Measurements from ENCODE around the gene CHKA. TPM values are rescaled to one million over a fixed set of nuclear protein-coding genes. Genes with fewer than 3 reads are reported as not detected.

CHKA gene
- total and polyA plus RNA-seq, 2 of the 4 experiments (the other 2 are of a cell fraction) = 4.5 to 8.4 TPM

DNA sequence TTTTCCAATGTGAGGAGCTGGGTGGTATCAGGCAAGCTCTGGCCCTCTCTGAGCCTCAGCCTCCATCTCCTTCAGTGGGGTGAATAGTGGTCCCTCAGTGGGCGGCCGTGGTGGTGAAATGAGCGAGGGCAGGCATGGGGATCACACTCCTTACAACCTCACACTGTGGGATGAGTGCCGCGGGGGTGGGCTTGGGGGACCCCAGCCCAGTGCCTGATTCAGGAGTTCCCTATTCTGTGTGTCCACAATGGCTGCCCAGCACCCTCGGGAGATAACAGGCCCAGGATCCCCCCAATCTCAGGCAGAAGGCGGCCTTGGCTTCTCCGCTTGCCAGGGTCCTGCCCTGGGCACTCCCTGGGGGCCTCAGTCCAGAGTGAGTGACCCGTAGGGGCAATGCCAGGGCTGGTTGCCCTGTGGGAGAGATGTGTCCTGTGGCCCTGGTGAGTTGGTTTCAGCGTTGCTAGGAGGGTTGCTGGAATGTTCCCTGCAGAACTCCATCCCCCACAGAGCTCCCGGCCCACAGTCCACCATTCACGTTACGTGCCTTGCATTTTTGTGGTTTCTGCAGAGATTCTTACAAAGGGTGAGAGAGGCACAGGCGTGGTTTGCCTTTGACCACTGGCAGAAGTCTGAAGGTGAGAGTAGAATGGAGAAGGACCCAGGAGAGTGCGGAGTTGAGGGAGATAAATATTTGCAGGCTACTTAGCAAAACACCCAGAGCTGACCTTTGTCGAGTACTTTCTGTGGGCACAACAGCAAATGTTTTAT lies 108.2 kb downstream of the CHKA start:
- H3K36me3 ChIP-seq (ENCODE audit: control insufficient read depth, insufficient read depth, low read length) = no peaks in the 10 kb centered on the region
- peaks cover 23 to 45% of the 10 kb centered on the region in 2 experiments; a peak in 3 of 4 replicates for H3K79me1 ChIP-seq (ENCODE audit: low read depth in 1 of 2, low read length in 2 of 2)
- ATAC-seq (ENCODE audit: low read depth) = peak; percentile 65
- peak overlapping the region; percentile 92 for H2BK5ac ChIP-seq (ENCODE audit: low read depth, low read length, poor library complexity, severe bottlenecking)
- no peaks in the 10 kb centered on the region for H4K20me1 ChIP-seq (ENCODE audit: insufficient read depth, low read length)
- H3K4ac ChIP-seq (ENCODE audit: low read depth, low read length) = peak overlapping the region; percentile 100
- H3K56ac ChIP-seq (ENCODE audit: extremely low read depth, insufficient read depth, low read length) = peak overlapping the region; percentile 85
- H3K4me2 ChIP-seq (ENCODE audit: low read depth, low read length) = peak overlapping the region; percentile 44
- H3K9ac ChIP-seq (ENCODE audit: low read depth, low read length) = peak overlapping the region; percentile 35
- peak overlapping the region; percentile 100 for H4K91ac ChIP-seq (ENCODE audit: insufficient read depth, low read depth, low read length)
- no TSS peak for BruUV-seq (replicated peaks)
- dilution Hi-C loops (cut with HindIII; ENCODE audit: low sequenced_read_pairs, unreplicated experiment) (no loop called here), in situ Hi-C loops (cut with MboI; ENCODE audit: low sequenced_read_pairs) (no loop called here), intact Hi-C loops (cut with micrococcal nuclease) (loop anchor here (5.0 kb wide), 2 partner anchors 104 to 194 kb away; no protein-coding TSS in a partner anchor)
- no peaks in the 10 kb centered on the region for H3K27me3 ChIP-seq (ENCODE audit: control insufficient read depth, insufficient read depth, low read length)
- peaks cover 47% of the 10 kb centered on the region for H3K4me1 ChIP-seq (ENCODE audit: control insufficient read depth, insufficient read depth, low read length)
- ChIA-PET CTCF (no interaction called here), POLR2A (ENCODE audit: unreplicated experiment) (interaction anchor here (0.6 kb wide), 1 partner anchor 19 kb away, joined by 3 read pairs; no protein-coding TSS in a partner anchor)
- peak overlapping the region; percentile 100 for H2AK5ac ChIP-seq (ENCODE audit: low read depth, low read length)
- H3K27ac ChIP-seq (ENCODE audit: insufficient read depth, low read length) = peak overlapping the region; percentile 88
- peak; percentile 95 for DNase-seq
- H3K14ac ChIP-seq (replicated peaks; ENCODE audit: low read depth, low read length) = peak overlapping the region; percentile 98
- TF ChIP-seq MAZ (IDR thresholded peaks at IDR 0.05; ENCODE audit: borderline replicate concordance, low read depth, low read length) (peak; percentile 63), NFE2L2 (IDR thresholded peaks at IDR 0.05; ENCODE audit: low read depth, low read length) (no peak), FOS (IDR thresholded peaks at IDR 0.05; ENCODE audit: low read depth, low read length) (0 out of 2 replicates have a peak, but pooled peaks have one; percentile 21), USF2 (IDR thresholded peaks at IDR 0.05; ENCODE audit: low read depth, low read length) (no peak), BHLHE40 (IDR thresholded peaks at IDR 0.05; ENCODE audit: low read depth, low read length) (peak; percentile 70; the same call in 1 of the 2 replicates)
- H2BK120ac ChIP-seq (ENCODE audit: low read depth, low read length) = peak overlapping the region; percentile 98
- peak overlapping the region; percentile 72 for H3K18ac ChIP-seq (ENCODE audit: low read depth, low read length)
- H3K23ac ChIP-seq (ENCODE audit: low read depth, low read length) = peak overlapping the region; percentile 70
- peak overlapping the region; percentile 92 for H4K5ac ChIP-seq (ENCODE audit: low read depth, low read length)
- peaks cover 35% of the 10 kb centered on the region for H3K9me1 ChIP-seq (ENCODE audit: insufficient read depth, low read length)
- WGBS, 2 experiments (ENCODE audit: extremely low coverage in 2 of 2, insufficient read length in 1 of 2) = 17% methylated on average over 2 of the region's 16 CpGs; no CpG with 5 or more reads in 1 of the 2 experiments
- peak overlapping the region; percentile 93 for H2BK20ac ChIP-seq (ENCODE audit: low read depth, low read length)
- H4K8ac ChIP-seq (ENCODE audit: low read depth in 2 of 2, low read length in 2 of 2) = peak overlapping the region; percentile 88 to 92
- peak overlapping the region; percentile 80 for H2AFZ ChIP-seq (replicated peaks; ENCODE audit: low read length, poor library complexity)
- peak overlapping the region; percentile 100 for H2AK9ac ChIP-seq (replicated peaks; ENCODE audit: low read depth, low read length, poor library complexity)
- H3K4me3 ChIP-seq (ENCODE audit: insufficient read depth, low read depth, low read length) = no peak overlapping the region
- H2BK15ac ChIP-seq (ENCODE audit: low read depth, low read length) = peak overlapping the region; percentile 98; the same call in 2 of the 3 replicates
- H3K9me3 ChIP-seq (ENCODE audit: control insufficient read depth, insufficient read depth, low read length) = no peaks in the 10 kb centered on the region

Data from IMR-90 (cell line).